ENCODE results near the gene FHIT.
A peak's percentile ranks its signal among the peaks of the same experiment; 100 is the strongest.

Gene FHIT

GRCh38 chr3:61182662-61183061, 68.6 kb downstream of the FHIT start:
- no peak for DNase-seq (ENCODE audit: low spot score)
- no peak overlapping the region for H3K27ac ChIP-seq
- no peak for TF ChIP-seq CTCF (conservative IDR thresholded peaks at IDR 0.05; ENCODE audit: low read depth)
- POLR2A ChIA-PET (ENCODE audit: low non-redundant PET) = no interaction called here
- CTCF ChIA-PET = no interaction called here

- TF ChIP-seq CTCF (conservative IDR thresholded peaks at IDR 0.05; ENCODE audit: low read depth) = no peak
- POLR2A ChIA-PET (ENCODE audit: low non-redundant PET) = no interaction called here
- H3K27ac ChIP-seq = no peak overlapping the region
- CTCF ChIA-PET = no interaction called here
- peak; percentile 85 for DNase-seq (ENCODE audit: low spot score)
Observed at GRCh38 chr3:61181874-61182273, 69.4 kb downstream of the FHIT start.

GRCh38 chr3:61180206-61180605, 71.0 kb downstream of the FHIT start:
- POLR2A ChIA-PET (ENCODE audit: low non-redundant PET) = no interaction called here
- CTCF ChIA-PET = no interaction called here
- no peak for TF ChIP-seq CTCF (conservative IDR thresholded peaks at IDR 0.05; ENCODE audit: low read depth)

GRCh38 chr3:61178167-61178566, 73.1 kb downstream of the FHIT start:
- DNase-seq (ENCODE audit: low spot score) = no peak
- ChIA-PET POLR2A (ENCODE audit: low non-redundant PET) (no interaction called here), CTCF (no interaction called here)
- no peak for TF ChIP-seq CTCF (conservative IDR thresholded peaks at IDR 0.05; ENCODE audit: low read depth)
- H3K27ac ChIP-seq = no peak overlapping the region

More at GRCh38 chr3:61180206-61180605, 71.0 kb downstream of the FHIT start:
- H3K27ac ChIP-seq = no peak overlapping the region
- DNase-seq (ENCODE audit: low spot score) = no peak

GRCh38 chr3:61177450-61177849, 73.8 kb downstream of the FHIT start:
- POLR2A ChIA-PET (ENCODE audit: low non-redundant PET) = no interaction called here
- CTCF ChIA-PET = no interaction called here
- H3K27ac ChIP-seq = no peak overlapping the region
- DNase-seq (ENCODE audit: low spot score) = no peak
- TF ChIP-seq CTCF (conservative IDR thresholded peaks at IDR 0.05; ENCODE audit: low read depth) = no peak

GRCh38 chr3:61173676-61174075, 77.6 kb downstream of the FHIT start:
- DNase-seq (ENCODE audit: low spot score) = no peak
- no peak for TF ChIP-seq CTCF (conservative IDR thresholded peaks at IDR 0.05; ENCODE audit: low read depth)
- H3K27ac ChIP-seq = no peak overlapping the region
- CTCF ChIA-PET = no interaction called here
- POLR2A ChIA-PET (ENCODE audit: low non-redundant PET) = no interaction called here

GRCh38 chr3:61172684-61173083, 78.6 kb downstream of the FHIT start:
- no peak for DNase-seq (ENCODE audit: low spot score)
- no peak for TF ChIP-seq CTCF (conservative IDR thresholded peaks at IDR 0.05; ENCODE audit: low read depth)
- POLR2A ChIA-PET (ENCODE audit: low non-redundant PET) = no interaction called here
- CTCF ChIA-PET = no interaction called here
- H3K27ac ChIP-seq = no peak overlapping the region
